ENCODE measurements around the gene KIF5C. TPM values are rescaled to one million over a fixed set of nuclear protein-coding genes. Genes with fewer than 3 reads are reported as not detected.

KIF5C gene
- total and polyA plus RNA-seq, 9 donors = 0.73 to 18.7 (median 3.3) TPM

DNA sequence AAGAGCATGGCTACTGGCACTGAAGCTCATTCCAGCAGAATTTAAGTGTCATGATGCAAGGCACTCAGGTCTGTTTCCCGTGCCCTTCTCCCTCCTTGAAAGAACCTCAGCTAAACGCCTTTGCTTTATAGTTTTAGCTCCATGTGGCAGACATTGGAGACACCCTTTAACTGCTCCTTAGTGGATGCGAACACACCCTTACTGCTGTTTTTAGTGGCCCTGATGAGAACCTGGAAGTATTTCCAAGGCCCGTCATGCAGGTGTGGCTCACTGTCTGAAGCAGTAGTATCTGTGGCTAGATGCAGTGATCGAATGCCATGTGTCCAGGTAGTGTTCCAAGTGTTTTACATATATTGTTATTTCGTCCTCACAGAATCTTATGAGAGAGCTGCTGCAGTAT lies 28.3 kb downstream of the KIF5C start:
- Histone ChIP-seq H3K4me1 (ENCODE audit: insufficient read depth) (no peaks in the 10 kb centered on the region), H3K36me3 (no peaks in the 10 kb centered on the region), H3K27ac (no peak overlapping the region), H3K9me3 (no peaks in the 10 kb centered on the region), H3K4me3 (no peak overlapping the region), H3K27me3 (no peaks in the 10 kb centered on the region)
- 77 to 88% (median 80%) methylated on average over 6 of the region's 6 CpGs for WGBS, 3 donors
- intact Hi-C loops (cut with DNase I) = no loop called here
- TF ChIP-seq, protein P1, sequence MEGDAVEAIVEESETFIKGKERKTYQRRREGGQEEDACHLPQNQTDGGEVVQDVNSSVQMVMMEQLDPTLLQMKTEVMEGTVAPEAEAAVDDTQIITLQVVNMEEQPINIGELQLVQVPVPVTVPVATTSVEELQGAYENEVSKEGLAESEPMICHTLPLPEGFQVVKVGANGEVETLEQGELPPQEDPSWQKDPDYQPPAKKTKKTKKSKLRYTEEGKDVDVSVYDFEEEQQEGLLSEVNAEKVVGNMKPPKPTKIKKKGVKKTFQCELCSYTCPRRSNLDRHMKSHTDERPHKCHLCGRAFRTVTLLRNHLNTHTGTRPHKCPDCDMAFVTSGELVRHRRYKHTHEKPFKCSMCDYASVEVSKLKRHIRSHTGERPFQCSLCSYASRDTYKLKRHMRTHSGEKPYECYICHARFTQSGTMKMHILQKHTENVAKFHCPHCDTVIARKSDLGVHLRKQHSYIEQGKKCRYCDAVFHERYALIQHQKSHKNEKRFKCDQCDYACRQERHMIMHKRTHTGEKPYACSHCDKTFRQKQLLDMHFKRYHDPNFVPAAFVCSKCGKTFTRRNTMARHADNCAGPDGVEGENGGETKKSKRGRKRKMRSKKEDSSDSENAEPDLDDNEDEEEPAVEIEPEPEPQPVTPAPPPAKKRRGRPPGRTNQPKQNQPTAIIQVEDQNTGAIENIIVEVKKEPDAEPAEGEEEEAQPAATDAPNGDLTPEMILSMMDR (IDR thresholded peaks at IDR 0.05) = no peak
- no peak for TF ChIP-seq POLR2A (IDR thresholded peaks at IDR 0.05)
- no peak for TF ChIP-seq EP300 (IDR thresholded peaks at IDR 0.05)
- no peak for DNase-seq

DNA sequence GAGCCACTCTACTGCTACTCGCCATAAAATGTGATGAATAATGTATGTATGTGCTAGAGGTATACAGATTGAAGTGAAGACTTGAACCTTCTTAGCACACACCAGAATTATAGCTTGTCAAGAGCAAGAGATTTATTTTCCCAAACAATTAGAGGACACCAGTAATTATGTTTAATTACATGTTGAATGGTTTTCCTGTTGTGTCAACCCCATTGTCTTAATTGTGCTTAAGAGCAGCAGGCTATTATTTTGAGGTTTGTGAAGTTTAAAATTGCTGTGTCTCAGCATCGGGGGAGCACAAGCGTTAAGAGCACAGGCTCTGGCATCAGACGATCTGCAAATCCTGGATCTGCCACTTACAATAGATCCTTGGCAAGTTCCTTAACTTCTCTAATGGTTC lies 29.0 kb downstream of the KIF5C start:
- Histone ChIP-seq H3K4me1 (ENCODE audit: insufficient read depth) (peaks cover under 1% of the 10 kb centered on the region), H3K27me3 (no peaks in the 10 kb centered on the region), H3K9me3 (no peaks in the 10 kb centered on the region), H3K36me3 (no peaks in the 10 kb centered on the region), H3K27ac (no peak overlapping the region), H3K4me3 (no peak overlapping the region)
- 47 to 72% (median 54%) methylated on average over 4 of the region's 4 CpGs for WGBS, 3 donors
- intact Hi-C loops (cut with DNase I) = no loop called here
- no peak for DNase-seq
- TF ChIP-seq, protein P1 (IDR thresholded peaks at IDR 0.05) = no peak
- no peak for TF ChIP-seq POLR2A (IDR thresholded peaks at IDR 0.05)
- no peak for TF ChIP-seq EP300 (IDR thresholded peaks at IDR 0.05)

DNA sequence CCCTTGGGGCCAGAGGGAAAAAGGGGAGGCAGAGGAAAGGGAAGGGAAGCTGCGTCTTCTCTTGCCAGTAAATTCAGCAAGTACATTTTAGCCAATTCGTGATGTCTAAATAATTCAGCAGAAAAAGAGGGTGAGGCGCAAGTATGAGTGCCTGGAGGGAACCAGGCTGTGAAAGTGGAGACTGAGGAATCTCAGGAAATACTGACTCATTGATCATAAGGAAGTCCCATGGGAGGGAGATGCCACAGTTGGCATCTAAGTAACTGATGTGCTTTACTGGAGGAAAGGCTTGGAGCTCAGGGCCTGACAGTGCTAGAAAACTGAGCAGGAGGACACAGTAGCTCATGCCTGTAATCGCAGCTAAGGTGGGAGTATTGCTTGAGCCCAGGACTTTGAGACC lies 31.1 kb downstream of the KIF5C start:
- Histone ChIP-seq H3K9me3 (no peaks in the 10 kb centered on the region), H3K36me3 (no peaks in the 10 kb centered on the region), H3K27ac (no peak overlapping the region), H3K4me1 (ENCODE audit: insufficient read depth) (peaks cover 3% of the 10 kb centered on the region), H3K27me3 (no peaks in the 10 kb centered on the region), H3K4me3 (no peak overlapping the region)
- 94 to 96% (median 94%) methylated on average over 4 of the region's 4 CpGs for WGBS, 3 donors
- no peak for TF ChIP-seq POLR2A (IDR thresholded peaks at IDR 0.05)
- no peak for TF ChIP-seq EP300 (IDR thresholded peaks at IDR 0.05)
- TF ChIP-seq, protein P1 (IDR thresholded peaks at IDR 0.05) = no peak
- intact Hi-C loops (cut with DNase I) = no loop called here
- no peak for DNase-seq

DNA sequence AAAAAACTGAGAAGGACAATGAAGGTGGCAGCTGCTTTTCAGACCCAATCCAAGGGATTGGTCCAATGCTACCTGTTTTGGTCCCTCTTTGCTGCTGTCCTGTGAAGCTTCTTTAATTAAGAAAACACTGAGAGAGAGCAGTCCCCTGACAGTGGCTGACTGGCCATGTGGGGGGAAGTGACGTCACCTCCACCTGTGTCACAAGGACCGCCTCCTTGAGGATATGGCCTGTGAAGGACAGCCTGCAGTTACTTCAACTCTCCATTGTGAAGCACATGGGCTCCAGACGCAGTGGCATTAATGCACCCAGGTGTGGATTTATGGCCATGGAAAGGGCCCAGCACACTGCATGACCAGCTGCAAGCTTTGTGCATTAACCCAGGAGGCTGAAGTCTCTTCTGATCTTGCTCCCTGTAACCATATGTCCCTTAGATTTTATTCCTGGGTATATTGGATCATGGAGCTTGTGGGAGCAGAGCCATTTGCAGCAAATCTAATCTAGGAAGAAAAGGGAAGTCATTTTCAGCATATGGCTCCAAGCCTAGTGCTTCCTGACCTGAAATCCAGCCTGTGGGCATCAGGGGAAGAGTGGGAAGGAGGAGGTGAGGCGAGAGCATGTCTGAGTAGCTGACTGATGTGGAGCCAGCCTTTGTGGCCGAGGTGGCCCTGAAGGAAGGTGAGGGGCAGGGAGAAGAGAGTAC lies 32.2 kb downstream of the KIF5C start:
- WGBS, 3 donors = 92 to 96% (median 93%) methylated on average over 5 of the region's 5 CpGs

More for the DNA sequence above, 32.2 kb downstream of the KIF5C start:
- intact Hi-C loops (cut with DNase I) = no loop called here
- no peaks in the 10 kb centered on the region for H3K27me3 ChIP-seq
- H3K4me1 ChIP-seq (ENCODE audit: insufficient read depth) = peaks cover 3% of the 10 kb centered on the region
- H3K36me3 ChIP-seq = no peaks in the 10 kb centered on the region
- H3K27ac ChIP-seq = no peak overlapping the region
- H3K9me3 ChIP-seq = no peaks in the 10 kb centered on the region
- H3K4me3 ChIP-seq = no peak overlapping the region
- no peak for TF ChIP-seq POLR2A (IDR thresholded peaks at IDR 0.05)
- TF ChIP-seq, protein P1 (IDR thresholded peaks at IDR 0.05) = no peak
- TF ChIP-seq EP300 (IDR thresholded peaks at IDR 0.05) = no peak
- no peak for DNase-seq
